H1 (cell line): ENCODE data around the gene COPG1. TPM values are rescaled to one million over a fixed set of nuclear protein-coding genes. Genes with fewer than 3 reads are reported as not detected.
A peak's percentile ranks its signal among the peaks of the same experiment; 100 is the strongest.

Experiments used
- CTCF ChIA-PET: fragments of 300-600 bp; sonication (Branson Sonifier 250); formaldehyde crosslinking; loops from one replicate; lab custom pipeline; 2021; ENCODE audit not compliant: partially characterized antibody; lab: Charles Lee
- POLR2A ChIA-PET: fragments of 300-600 bp; sonication (Branson Sonifier 250); formaldehyde crosslinking; loops from one replicate; lab custom pipeline; 2021; ENCODE audit warnings: inconsistent platforms; ENCODE audit not compliant: partially characterized antibody; lab: Charles Lee
- DNase-seq, 2 experiments: peaks; one replicate each; pipeline versions ENCODE4 v3.0.0 to v3.0.0-alpha.2; 2010 to 2022; ENCODE audit warnings: low spot score in 2 of 2, low read depth in 1 of 2, mixed read lengths in 1 of 2
- FAIRE-seq: peaks from 2 replicates; lab custom pipeline; 2011; peaks lifted over from hg19 to GRCh38; lab: Jason Lieb, UNC
- H2AFZ ChIP-seq: 2 replicates; pipeline ENCODE4 v1.8.1; 2012; ENCODE audit warnings: low read length, inconsistent platforms
- H2AK5ac ChIP-seq: 2 replicates; pipeline ENCODE4 v1.6.1; 2013; ENCODE audit warnings: low read depth, low read length
- H2BK120ac ChIP-seq: replicated peaks from 2 replicates; pipeline ENCODE3; 2013; ENCODE audit warnings: low read depth, low read length, inconsistent platforms
- H2BK12ac ChIP-seq: 2 replicates; pipeline ENCODE4 v1.6.1; 2013; ENCODE audit warnings: low read depth, low read length
- H2BK15ac ChIP-seq: 2 replicates; pipeline ENCODE4 v1.6.1; 2013; ENCODE audit warnings: low read length
- H2BK20ac ChIP-seq: 2 replicates; pipeline ENCODE4 v1.6.1; 2013; ENCODE audit warnings: low read length
- H2BK5ac ChIP-seq: 2 replicates; pipeline ENCODE4 v1.6.1; 2013; ENCODE audit warnings: low read depth, low read length
- H3K14ac ChIP-seq: 2 replicates; pipeline ENCODE4 v1.6.1; 2013; ENCODE audit warnings: inconsistent platforms; ENCODE audit not compliant: insufficient read length
- H3K18ac ChIP-seq: 2 replicates; pipeline ENCODE4 v1.6.1; 2013; ENCODE audit warnings: low read length; ENCODE audit errors: extremely low read depth
- H3K23ac ChIP-seq: 2 replicates; pipeline ENCODE4 v1.6.1; 2013; ENCODE audit warnings: inconsistent platforms; ENCODE audit not compliant: insufficient read length
- H3K23me2 ChIP-seq: 2 replicates; pipeline ENCODE4 v1.6.1; 2013; ENCODE audit warnings: low read depth, low read length
- H3K27ac ChIP-seq: 2 replicates; pipeline ENCODE4 v1.6.1; 2011; ENCODE audit warnings: low read depth, low read length, inconsistent platforms
- H3K27me3 ChIP-seq, 4 experiments: replicated peaks in 1 of 4; 1 replicate in 1 of 4; 2 replicates in 3 of 4; pipeline versions ENCODE4 v1.6.1 to v1.8.1; 2011 to 2013; ENCODE audit warnings: low read length in 3 of 4, mild to moderate bottlenecking in 3 of 4, inconsistent platforms in 2 of 4, mixed read lengths in 2 of 4, moderate library complexity in 1 of 4; ENCODE audit not compliant: control insufficient read depth in 3 of 4, insufficient read depth in 3 of 4; ENCODE audit errors: extremely low read depth in 1 of 4
- H3K36me3 ChIP-seq, 4 experiments: 2 replicates each; pipeline versions ENCODE4 v1.6.1 to v1.8.1; 2011 to 2013; ENCODE audit warnings: mild to moderate bottlenecking in 4 of 4, low read length in 3 of 4, moderate library complexity in 2 of 4, control low read depth in 1 of 4, inconsistent platforms in 1 of 4; ENCODE audit not compliant: insufficient read depth in 4 of 4, control insufficient read depth in 2 of 4
- H3K4ac ChIP-seq: replicated peaks from 2 replicates; pipeline ENCODE3; 2013; ENCODE audit warnings: low read length, low read depth, mixed read lengths, inconsistent platforms; ENCODE audit not compliant: insufficient read length
- H3K4me1 ChIP-seq, 4 experiments: replicated peaks in 1 of 4; 1 replicate in 1 of 4; 2 replicates in 3 of 4; pipeline versions ENCODE4 v1.6.1 to v1.8.1; 2011 to 2013; ENCODE audit warnings: low read length in 3 of 4, inconsistent platforms in 2 of 4, mixed read lengths in 1 of 4; ENCODE audit not compliant: insufficient read depth in 4 of 4, control insufficient read depth in 3 of 4
- H3K4me2 ChIP-seq, 2 experiments: 2 replicates each; pipeline versions ENCODE4 v1.6.1 to v1.8.1; 2011 to 2013; ENCODE audit warnings: low read depth in 2 of 2, low read length in 2 of 2, control low read depth in 1 of 2, inconsistent platforms in 1 of 2, mild to moderate bottlenecking in 1 of 2; ENCODE audit not compliant: insufficient read depth in 1 of 2
- H3K4me3 ChIP-seq, 4 experiments: fragments of 200-600, 300-600 bp in 1 of 4; sonication (generic), shearing (Covaris generic), sonication (Bioruptor Twin) in 1 of 4; 2 replicates each; pipeline versions ENCODE4 v1.5.1 to v1.8.1; 2011 to 2016; ENCODE audit warnings: low read length in 4 of 4, low read depth in 3 of 4, control low read depth in 2 of 4, inconsistent platforms in 2 of 4, mild to moderate bottlenecking in 2 of 4, mixed read lengths in 1 of 4, moderate library complexity in 1 of 4; ENCODE audit not compliant: insufficient read depth in 2 of 4; ENCODE audit errors: extremely low read depth in 1 of 4
- H3K56ac ChIP-seq: replicated peaks from 2 replicates; pipeline ENCODE3; 2013; ENCODE audit warnings: low read depth, mild to moderate bottlenecking, mixed read lengths, low read length, inconsistent platforms; ENCODE audit not compliant: insufficient read length
- H3K79me1 ChIP-seq: 2 replicates; pipeline ENCODE4 v1.6.1; 2013; ENCODE audit warnings: low read depth, low read length, control low read depth
- H3K79me2 ChIP-seq, 2 experiments: 2 replicates each; pipeline versions ENCODE4 v1.6.1 to v1.8.1; 2012 to 2013; ENCODE audit warnings: low read length in 2 of 2, mild to moderate bottlenecking in 2 of 2, inconsistent platforms in 1 of 2; ENCODE audit not compliant: insufficient read depth in 2 of 2, control insufficient read depth in 1 of 2
- H3K9ac ChIP-seq, 4 experiments: replicated peaks in 1 of 4; 1 replicate in 1 of 4; 2 replicates in 3 of 4; pipeline versions ENCODE4 v1.6.1 to v1.8.1; 2011 to 2013; ENCODE audit warnings: low read depth in 3 of 4, low read length in 3 of 4, control low read depth in 2 of 4, mild to moderate bottlenecking in 2 of 4, moderate library complexity in 2 of 4, inconsistent platforms in 1 of 4; ENCODE audit errors: extremely low read depth in 1 of 4
- H3K9me3 ChIP-seq, 2 experiments: 2 replicates each; pipeline versions ENCODE4 v1.6.1 to v1.8.1; 2012 to 2013; ENCODE audit warnings: mild to moderate bottlenecking in 2 of 2, moderate library complexity in 2 of 2, control low read depth in 1 of 2, inconsistent platforms in 1 of 2, low read depth in 1 of 2, low read length in 1 of 2, mixed read lengths in 1 of 2; ENCODE audit not compliant: insufficient read depth in 2 of 2
- H4K20me1 ChIP-seq, 2 experiments: replicated peaks in 1 of 2; 2 replicates each; pipeline versions ENCODE3 to v1.8.1; 2011 to 2013; ENCODE audit warnings: inconsistent platforms in 2 of 2, low read length in 2 of 2, mild to moderate bottlenecking in 1 of 2; ENCODE audit not compliant: insufficient read depth in 2 of 2, control insufficient read depth in 1 of 2
- H4K5ac ChIP-seq: 2 replicates; pipeline ENCODE4 v1.6.1; 2013; ENCODE audit warnings: low read length, low read depth, mixed read lengths, inconsistent platforms; ENCODE audit not compliant: insufficient read length
- H4K8ac ChIP-seq: 2 replicates; pipeline ENCODE4 v1.8.0; 2013; ENCODE audit warnings: mild to moderate bottlenecking, moderate library complexity, low read length, inconsistent platforms; ENCODE audit not compliant: insufficient read depth; ENCODE audit errors: extremely low read depth
- H4K91ac ChIP-seq: replicated peaks from 2 replicates; pipeline ENCODE3; 2013; ENCODE audit warnings: low read length, mixed read lengths, inconsistent platforms; ENCODE audit not compliant: insufficient read length
- POLR2AphosphoS5 ChIP-seq: IDR thresholded peaks from 2 replicates; pipeline ENCODE4 v1.6.1; 2011; ENCODE audit warnings: low read depth, low read length
- TBP ChIP-seq: IDR thresholded peaks from 2 replicates; pipeline ENCODE4 v1.6.1; 2011; ENCODE audit warnings: low read depth, low read length, improper control_type of control experiment
- WGBS, 2 experiments: shearing (Covaris generic) in 1 of 2; methylation state at CpG; one replicate each; pipeline versions ENCODE4 v1.1.6 to v1.1.7; 2013 to 2015; ENCODE audit warnings: low lambda C conversion rate in 2 of 2, mixed read lengths in 2 of 2, inconsistent platforms in 1 of 2, low coverage in 1 of 2, missing lambda C conversion rate in 1 of 2; ENCODE audit not compliant: insufficient replicate concordance in 2 of 2, insufficient coverage in 1 of 2, insufficient read length in 1 of 2; ENCODE audit errors: extremely low coverage in 1 of 2, missing lambda C conversion rate in 1 of 2; 5-methylcytosine and 5-hydroxymethylcytosine counted together
- polyA plus RNA-seq, 7 experiments: library from polyadenylated mRNA; depleted of rRNA in 3 of 7; stranded (reverse) in 5 of 7; unstranded in 2 of 7; fragments of >200 nt in 5 of 7; fragments of 200-250 nt in 2 of 7; gene quantifications; 1 replicate in 5 of 7; 2 replicates in 1 of 7; 4 replicates in 1 of 7; pipeline versions ENCODE4 v1.2.1 to v1.2.3, GENCODE V29; 2011 to 2013; ENCODE audit warnings: missing spikeins in 2 of 7, mixed read lengths in 2 of 7
- total RNA-seq: library from RNA; stranded (reverse); fragmentation: NEBNext Ultra II Directional; extraction: Animal tissue kit (Norgen Biotek cat#: 25700); gene quantifications from 2 replicates; pipeline ENCODE4 v1.2.1, GENCODE V29; 2021

The COPG1 gene
- total and polyA plus RNA-seq, 2 of the 8 experiments (the other 6 are each of a cell fraction or from before 2014, with no cell fraction given) = 52.7 to 106 TPM

- no peak for FAIRE-seq
Observed at GRCh38 chr3:129277829-129278271, 28.4 kb downstream of the COPG1 start.

More at GRCh38 chr3:129277829-129278271, 28.4 kb downstream of the COPG1 start:
- no peaks in the 10 kb centered on the region for H4K20me1 ChIP-seq
- H2BK20ac ChIP-seq = no peak overlapping the region
- H3K4me1 ChIP-seq = peaks cover 0 to 13% (median 6%) of the 10 kb centered on the region in 4 experiments; a peak in 6 of 7 replicates
- H3K9me3 ChIP-seq = no peaks in the 10 kb centered on the region
- H4K5ac ChIP-seq = peak overlapping the region; percentile 49
- H3K79me2 ChIP-seq = peaks cover 0 to 7% of the 10 kb centered on the region in 2 experiments; a peak in 2 of 4 replicates
- peak overlapping the region; percentile 89 for H3K27ac ChIP-seq
- peak overlapping the region; percentile 92 to 96 (median 94) for H3K4me3 ChIP-seq
- peaks cover 7 to 42% (median 29%) of the 10 kb centered on the region in 4 experiments; a peak in 7 of 8 replicates for H3K36me3 ChIP-seq
- peak overlapping the region; percentile 92; the same call in 1 of the 2 replicates for H4K8ac ChIP-seq
- H2BK12ac ChIP-seq = no peak overlapping the region; the same call in 1 of the 2 replicates
- H3K23me2 ChIP-seq = peaks cover 7% of the 10 kb centered on the region; the same call in 1 of the 2 replicates
- H3K4me2 ChIP-seq = peak overlapping the region; percentile 87 to 99
- peak overlapping the region in 3 of 4 experiments; percentile 70 to 85 (median 77); a peak in 5 of 7 replicates for H3K9ac ChIP-seq
- H3K56ac ChIP-seq = peak overlapping the region; percentile 51
- peak in 1 of 2 experiments; percentile 56 for DNase-seq
- H3K79me1 ChIP-seq = no peaks in the 10 kb centered on the region
- peak overlapping the region; percentile 60; the same call in 1 of the 2 replicates for H2AK5ac ChIP-seq
- peak overlapping the region; percentile 63 for H4K91ac ChIP-seq
- H2BK120ac ChIP-seq = peak overlapping the region; percentile 50
- H3K14ac ChIP-seq = no peak overlapping the region
- 71% methylated on average over 11 of the region's 11 CpGs; no CpG with 5 or more reads in 1 of the 2 experiments for WGBS, 2 experiments
- POLR2A ChIA-PET = interaction anchor here (0.8 to 5.4 kb wide), 13 partner anchors 11 to 210 kb away, joined by 3 to 92 read pairs (median 4); partner anchors contain the start of gene RAB43
- H2AFZ ChIP-seq = peak overlapping the region; percentile 77; the same call in 1 of the 2 replicates
- H3K23ac ChIP-seq = no peak overlapping the region
- CTCF ChIA-PET = interaction anchor here (0.8 to 3.0 kb wide), 5 partner anchors 12 to 51 kb away, joined by 3 to 13 read pairs (median 3); partner anchors contain the start of gene COPG1
- no peak overlapping the region for H3K4ac ChIP-seq
- H3K18ac ChIP-seq = peak overlapping the region; percentile 75; the same call in 1 of the 2 replicates
- no peaks in the 10 kb centered on the region for H3K27me3 ChIP-seq
- TF ChIP-seq POLR2AphosphoS5 (peak; percentile 16; the same call in 1 of the 2 replicates), TBP (no peak)
- TF ChIP-seq, all 59 proteins: peak for 1
- H2BK15ac ChIP-seq = 0 out of 2 replicates have a peak overlapping the region, but pooled peaks have one; percentile 63
- peak overlapping the region; percentile 92 for H2BK5ac ChIP-seq
